ENCODE data around the gene BANP.
"Not testable (repeated sequence)": the region's sequence is repeated elsewhere in the genome, so short reads cannot be mapped to it uniquely, and the experiment has no call there.

The BANP gene

DNA sequence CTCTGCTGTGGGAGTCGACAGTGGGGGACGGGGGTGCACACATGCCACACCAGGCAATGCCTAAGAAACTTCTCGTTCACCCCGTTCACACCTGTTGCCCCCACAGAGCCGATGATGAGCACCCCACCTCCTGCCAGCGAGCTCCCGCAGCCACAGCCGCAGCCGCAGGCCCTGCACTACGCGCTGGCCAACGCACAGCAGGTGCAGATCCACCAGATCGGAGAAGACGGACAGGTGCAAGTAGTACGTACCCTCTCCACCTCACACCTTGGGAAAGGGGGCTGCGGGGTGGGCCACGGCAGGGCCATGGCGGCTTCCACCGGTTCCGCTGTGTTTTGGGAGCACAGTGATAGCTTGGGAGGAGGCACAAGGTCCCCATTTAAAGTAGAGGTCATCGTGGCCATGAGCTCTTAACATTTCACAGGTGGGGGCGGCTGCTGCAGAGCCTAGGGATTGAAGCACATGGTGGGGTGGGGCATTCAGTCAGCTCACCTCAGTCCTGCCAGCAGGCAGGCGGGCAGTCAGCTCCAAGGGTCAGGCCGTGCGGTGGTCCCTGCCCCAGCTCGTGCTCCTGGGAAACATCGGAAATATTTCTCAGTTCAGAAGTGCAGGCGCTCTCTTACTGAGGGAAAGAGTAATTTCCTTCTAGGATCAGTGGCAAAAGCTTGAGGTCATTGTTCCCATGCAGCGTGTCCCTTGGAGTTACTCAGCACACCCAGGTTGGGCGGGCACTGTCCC, 81.9 kb downstream of the BANP start:
- DNase-seq, result not testable (repeated sequence)

DNA sequence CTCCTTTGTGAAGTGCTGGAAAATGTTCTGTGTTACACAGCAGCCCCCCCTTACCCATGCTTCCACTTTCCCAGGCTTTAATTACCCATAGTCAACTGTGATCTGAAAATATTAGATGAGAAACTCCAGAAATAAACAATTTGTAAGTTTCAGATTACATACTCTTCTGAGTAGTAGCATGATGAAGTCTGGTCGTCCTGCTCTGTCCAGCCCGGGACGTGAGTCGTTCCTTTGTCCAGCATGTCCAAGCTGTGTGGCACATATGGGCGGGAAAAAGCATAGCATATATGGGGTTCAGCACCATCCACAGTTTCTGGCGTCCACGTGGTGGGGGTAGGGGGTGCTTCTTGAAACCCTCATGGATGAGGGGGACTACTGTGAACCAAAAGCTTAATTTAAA, 83.5 kb downstream of the BANP start:
- no peak for DNase-seq

DNA sequence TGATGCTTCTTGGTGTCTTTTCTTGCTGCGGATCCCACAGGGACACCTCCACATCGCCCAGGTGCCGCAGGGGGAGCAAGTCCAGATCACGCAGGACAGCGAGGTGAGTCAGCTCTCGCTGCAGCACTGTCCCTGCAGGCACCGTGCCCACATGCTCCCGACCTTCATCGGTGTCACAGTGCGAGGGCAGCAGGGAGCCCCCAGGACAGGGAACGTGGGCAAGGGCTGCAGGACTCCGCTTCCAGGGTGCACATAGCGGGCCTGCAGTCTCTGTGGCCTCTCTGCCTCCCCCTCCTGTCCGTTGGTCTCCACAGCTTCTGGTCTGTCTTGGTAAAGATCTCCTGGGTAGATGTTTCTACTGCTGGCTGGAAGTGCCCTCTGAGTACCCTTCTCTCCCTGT, 84.1 kb downstream of the BANP start:
- no peak for DNase-seq

DNA sequence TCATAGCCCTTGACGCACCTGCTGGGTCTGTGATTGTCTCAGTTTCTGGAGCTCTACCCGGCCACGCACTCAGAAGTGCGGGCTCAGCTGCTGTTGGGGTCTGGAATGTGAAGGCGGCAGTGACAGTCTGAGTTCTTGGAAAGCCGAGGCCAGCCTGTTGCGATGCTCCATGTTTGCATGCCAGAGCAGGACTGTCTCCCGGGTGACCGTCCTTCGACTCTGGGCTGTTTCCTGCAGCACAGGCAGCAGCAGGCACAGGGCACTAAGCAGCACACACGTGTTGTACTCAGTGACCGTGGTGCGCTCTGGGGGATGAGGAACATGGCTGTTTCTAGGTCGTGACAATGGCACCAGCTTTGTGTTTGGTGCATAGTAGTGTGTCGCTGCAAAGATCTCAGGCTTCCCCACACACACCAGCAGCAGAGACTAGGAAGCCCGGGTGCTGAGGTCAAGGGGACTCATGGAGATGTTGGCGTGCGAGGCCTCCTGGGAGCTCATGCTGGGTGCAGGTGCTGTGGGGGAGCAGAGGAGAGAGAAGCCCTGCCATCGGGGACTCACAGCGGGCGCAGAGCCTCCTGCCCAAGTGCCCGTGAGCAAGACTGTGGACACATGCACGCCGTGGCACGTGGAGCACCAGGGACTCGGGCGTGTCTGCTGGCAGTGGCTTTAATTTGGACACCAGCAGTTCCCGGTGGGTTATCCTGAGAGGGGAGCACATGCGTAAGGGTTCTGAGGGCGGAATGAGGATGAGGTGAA, 84.8 kb downstream of the BANP start:
- not testable (repeated sequence) for DNase-seq

DNA sequence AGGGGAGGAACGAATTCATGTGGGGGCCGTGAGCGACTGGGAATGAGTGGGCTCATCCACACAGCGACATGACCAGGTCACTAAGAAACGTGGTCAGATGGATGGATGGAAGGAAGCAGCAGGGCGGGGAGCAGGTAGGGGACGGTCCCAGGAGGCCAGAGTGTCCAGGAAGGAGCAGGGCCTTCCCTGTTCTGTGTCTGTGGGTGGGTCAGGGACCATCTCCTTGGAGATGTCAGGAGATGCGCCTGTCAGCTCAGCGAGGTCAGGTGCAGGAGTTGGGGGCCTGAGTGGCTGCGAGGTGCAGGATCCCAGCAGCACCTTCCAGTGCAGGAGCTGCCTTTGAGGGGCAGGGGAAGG, 85.4 kb downstream of the BANP start:
- DNase-seq, result not testable (repeated sequence)

DNA sequence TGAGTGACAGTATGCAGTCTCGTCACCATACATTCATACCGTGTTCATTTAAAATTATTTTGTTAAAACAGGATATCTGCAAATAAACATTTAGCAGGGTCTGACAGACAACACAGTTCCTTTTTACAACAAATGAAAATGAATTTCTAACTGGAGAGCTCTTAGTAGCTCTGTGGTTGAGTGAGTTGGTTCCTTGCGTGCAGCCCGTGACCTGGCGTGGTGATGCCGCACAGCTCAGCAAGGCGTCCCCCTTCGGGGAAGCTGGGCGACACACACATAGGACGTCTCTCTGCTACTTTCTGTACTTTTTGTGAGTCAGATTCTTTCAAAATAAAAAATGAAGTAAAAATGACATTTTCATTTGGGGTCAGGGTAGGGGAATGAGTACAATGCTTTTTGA, 86.1 kb downstream of the BANP start:
- DNase-seq, result not testable (repeated sequence)

DNA sequence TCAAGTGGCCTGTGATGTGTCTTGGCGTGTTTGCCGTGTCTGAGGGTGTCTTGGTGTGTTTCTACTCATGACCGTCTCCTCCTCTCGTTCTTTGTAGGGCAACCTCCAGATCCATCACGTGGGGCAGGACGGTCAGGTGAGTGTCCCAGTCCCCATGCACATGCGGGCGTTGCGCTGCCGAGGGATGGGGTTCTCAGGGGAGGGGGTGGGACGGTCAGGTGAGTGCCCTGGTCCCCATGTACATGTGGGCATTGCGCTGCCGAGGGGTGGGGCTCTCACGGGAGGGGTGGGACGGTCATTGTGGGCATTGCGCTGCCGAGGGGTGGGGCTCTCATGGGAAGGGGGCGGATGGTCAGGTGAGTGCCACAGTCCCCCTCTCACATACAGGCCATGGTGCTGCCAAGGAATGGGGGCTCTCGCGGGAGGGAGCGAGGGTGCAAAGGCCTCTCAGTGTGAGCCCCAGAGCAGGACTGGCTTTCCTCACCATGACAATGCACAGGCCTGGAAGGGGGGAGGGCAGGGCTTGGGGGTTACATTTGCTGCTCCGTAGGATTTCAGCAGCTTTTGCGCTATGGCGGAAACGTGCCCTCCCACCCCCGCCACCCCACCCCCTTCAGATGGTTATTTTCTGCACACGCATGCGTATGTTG, 86.8 kb downstream of the BANP start:
- DNase-seq, result not testable (repeated sequence)

DNA sequence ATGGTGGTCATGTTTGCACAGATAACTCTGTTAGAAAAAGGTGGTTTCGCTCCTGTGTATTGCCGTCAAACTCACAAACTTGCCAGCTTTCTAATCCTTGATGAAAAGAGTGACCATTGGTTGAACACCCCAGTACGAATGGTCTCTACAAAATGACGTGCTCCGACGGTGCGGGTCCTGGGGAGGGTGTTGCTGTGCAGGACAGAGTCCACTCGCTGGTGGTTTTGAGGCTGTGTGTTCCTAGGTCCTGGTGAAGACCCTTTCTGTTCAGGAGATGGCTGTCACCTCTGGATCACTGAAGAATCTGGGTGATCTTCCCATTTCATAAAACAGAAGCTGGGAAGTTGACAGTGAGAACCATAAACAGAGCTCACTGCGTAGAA, 87.3 kb downstream of the BANP start:
- DNase-seq, result not testable (repeated sequence)

DNA sequence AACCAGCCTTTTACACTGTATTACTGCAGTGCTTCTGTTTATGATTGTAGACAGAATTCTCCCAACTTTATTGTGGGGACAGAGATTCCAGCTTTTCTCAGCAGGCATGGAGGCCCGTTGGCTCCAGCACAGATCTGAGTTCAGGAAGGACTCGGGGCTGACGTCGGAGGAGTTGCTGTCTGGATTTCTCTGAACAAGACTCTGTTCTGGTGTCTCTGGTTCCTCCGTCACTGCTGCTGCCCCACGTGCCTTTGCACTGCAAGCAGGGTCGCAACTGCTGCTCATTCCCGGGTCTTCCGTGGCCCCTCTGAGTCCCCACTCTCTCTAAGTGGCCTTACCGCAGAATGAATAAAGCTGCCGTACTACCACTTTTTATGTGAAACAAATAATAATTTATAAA, 88.4 kb downstream of the BANP start:
- DNase-seq, result no peak

DNA sequence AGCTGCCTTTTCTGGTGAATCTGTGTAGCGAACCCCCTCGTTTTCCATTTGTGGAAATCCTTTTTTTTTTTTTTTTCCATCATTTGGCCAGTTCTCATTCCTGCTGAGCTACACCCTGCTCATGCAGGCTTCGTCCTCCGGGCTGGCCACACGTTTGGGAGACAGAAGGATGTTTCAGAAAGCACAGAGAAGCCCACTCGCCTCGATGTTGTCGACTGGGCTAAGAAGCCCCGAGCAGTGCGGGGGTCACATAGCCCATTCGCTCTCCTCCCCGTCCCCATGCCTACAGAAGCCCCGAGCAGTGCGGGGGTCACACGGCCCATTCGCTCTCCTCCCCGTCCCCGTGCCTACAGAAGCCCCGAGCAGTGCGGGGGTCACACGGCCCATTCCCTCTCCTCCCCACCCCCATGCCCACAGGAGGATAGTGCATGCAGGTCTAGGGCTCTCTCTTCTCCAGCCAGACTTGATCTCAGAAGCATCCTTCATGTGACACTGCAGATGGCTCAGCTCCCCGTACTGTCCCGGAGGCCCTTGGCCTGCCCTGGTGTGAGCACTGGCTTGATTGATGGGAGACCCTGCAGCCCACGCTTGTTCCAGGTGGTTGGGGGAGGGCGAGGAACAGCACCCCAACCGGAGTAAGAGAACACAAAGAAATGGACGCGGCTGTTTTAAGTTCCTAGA, 89.1 kb downstream of the BANP start:
- DNase-seq, result not testable (repeated sequence)

DNA sequence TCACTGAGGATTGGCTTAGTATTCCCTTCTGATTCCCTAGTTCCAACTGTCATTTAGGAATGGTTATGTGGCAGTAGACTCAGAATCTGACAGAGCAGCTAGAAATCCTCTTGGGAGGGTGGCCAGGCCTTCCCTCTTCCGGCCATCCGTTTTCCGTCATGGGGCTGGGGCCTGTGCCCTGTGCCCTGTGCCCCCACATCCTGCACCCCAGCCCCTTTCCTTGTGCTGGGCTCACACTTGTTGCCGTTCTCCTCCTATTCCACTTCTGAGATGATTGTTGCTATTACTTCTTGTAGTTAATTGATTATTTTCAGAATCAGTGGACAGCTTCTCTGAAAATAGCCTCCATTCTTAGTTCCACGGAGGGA, 89.6 kb downstream of the BANP start:
- not testable (repeated sequence) for DNase-seq

DNA sequence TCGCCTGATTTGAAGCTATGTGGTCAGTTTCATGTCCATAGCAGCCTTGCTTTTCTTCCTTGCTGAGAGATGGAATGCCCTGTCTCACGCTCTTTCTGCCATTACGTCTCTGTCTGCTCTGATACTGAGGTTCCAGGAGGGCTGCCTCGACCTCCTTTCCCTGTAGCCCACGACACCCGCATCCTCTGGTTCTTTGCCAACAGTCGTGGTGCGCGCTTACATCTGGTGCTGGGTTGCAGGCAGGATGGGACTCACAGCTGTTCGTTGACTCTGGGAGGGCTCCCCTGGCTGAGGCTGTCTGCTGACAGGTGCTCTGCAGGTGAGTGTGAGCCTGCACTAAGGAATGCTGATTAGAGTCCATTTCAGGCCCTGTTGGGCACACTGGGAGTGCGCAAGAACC, 90.3 kb downstream of the BANP start:
- DNase-seq, result not testable (repeated sequence)

DNA sequence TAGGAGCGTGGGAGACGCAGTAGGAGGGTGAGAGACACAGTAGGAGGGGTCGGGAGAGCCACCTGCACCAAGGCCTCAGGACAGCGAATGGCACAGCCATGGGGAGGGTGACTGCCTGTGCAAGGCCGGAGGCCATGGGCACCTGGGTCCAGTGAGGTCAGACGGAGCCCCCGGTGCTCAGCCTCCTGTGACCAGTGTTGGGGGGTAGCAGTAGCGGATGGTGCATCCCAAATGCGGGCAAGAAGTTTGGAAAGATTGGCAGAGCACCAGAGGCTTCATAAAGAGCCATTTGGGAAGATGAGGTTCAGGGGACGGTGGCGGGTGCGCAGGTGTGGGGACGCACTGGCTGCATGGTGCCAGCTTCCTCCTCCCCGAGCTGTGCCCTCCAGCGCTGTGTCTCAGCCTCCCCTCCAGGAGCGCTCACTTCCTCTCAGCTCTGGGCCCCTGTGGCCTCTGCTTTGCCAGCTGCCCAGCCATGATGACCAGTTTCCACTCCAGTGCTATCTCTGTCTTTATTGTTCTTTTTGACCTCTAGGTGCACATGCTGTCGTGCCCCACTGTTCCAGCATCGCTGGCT, 90.8 kb downstream of the BANP start:
- not testable (repeated sequence) for DNase-seq

DNA sequence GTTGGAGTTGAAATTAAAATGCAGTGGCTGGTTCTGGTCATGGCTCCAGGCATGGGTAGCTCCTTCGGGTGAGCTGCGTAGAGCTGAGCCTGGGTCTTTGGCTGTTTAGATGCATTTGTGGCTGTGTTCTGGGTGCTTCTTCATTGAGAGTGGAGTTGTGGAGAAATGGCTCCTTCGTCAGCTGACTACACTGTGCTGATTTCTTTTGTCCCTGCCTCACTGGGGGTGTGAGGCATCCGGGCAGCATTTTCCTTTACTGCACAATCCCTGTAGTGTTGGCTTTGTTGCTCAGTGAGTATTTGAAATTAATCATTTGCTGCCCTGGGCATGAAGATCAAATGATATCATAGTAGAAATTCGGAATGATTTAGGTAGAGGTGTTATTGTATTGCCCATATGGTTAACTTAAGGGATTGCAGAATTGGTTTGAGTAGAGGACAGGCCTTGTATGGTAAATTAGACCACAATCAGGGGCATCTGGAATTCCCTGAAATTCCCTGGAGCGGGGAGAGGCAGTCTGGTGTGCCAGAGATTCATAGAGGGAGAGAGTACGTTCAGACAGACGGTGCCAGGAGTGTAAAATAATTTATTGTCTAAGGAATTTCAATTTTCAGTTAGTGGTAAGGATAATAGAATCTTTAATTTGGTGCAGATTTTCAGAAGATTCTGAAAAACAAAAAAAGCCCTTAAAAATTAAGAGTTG, 92.1 kb downstream of the BANP start:
- DNase-seq, result not testable (repeated sequence)

DNA sequence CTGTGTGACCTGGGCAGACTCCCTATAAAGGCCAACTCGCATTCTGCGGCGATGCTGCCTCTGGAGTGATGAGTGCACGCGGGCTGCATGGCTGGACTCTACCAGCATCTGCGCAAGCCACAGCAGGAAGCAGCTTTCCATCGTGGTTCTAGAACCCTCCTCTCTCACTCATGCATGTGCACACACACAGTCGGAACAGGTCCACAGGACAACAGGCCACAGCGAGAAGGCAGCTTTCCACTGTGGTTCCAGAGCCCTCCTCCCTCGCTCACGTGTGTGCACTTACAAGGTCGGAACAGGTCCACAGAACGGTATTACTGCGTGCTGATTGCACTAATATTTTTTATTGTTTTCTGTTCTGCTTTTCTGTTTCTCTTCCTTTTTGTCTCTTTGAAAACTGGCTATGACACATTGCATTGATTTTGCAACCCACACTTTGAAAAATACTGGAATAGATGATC, 92.9 kb downstream of the BANP start:
- not testable (repeated sequence) for DNase-seq

DNA sequence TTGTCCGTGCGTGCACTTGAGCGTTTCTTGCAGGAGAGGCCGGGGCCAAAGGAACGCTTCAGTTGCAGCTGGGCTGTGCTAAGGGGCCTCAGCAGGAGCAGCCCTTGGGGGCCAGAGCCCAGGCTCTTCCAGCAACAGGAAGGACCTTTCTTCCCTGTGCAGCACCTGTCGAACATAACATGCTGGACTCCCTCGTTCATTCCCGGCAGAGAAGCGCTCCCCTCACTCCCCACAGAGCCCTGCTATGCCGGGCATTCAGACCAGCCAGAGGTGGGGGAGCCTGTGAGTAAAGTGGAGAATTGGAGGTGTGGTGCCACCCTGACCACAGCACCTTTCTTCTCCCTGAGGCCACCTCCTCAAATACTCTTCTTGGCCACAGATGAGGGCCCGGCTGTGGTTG, 94.1 kb downstream of the BANP start:
- DNase-seq, result not testable (repeated sequence)

DNA sequence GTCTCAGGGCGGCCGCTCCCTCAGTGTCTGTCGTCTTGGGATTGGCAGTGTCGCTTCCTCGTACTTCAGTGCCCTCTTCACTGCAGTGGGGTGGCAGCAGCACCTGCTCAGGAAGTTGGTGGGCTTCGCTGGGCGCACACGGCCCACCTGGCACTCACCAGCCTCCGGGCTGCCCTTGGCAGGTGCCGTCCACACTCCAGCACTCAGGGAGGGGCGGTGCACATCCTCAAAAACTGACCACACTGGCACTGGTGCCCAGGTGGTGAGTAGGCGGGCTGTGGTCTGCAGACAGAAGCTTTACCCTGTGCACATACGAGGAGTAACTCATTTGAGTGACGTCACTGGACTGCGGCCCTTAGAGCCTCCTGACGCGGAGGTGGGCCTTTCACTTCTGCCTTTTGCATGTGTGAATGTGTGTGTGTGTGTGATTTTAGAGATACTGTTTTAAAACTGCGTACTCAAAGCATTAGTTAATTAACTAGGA, 94.6 kb downstream of the BANP start:
- no peak for DNase-seq

DNA sequence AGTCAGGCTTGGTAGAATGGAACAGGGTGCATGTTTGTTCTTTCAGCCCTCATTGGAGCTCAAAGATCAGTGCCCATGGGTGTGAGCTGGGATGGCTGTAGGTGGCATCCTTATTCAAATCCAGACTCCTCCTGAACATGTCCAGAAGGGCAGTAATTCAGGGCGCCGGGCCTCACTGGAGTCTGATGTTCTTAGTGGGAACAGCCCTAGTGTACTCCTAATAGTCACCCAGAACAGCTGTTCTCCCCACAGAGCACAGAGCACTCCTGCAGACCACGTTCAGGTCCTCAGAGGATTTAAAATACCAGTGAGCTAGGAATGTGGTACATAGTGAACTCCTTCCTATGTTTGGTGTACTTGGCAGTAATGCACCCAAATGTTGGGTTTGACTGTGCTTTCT, 96.2 kb downstream of the BANP start:
- DNase-seq, result no peak

DNA sequence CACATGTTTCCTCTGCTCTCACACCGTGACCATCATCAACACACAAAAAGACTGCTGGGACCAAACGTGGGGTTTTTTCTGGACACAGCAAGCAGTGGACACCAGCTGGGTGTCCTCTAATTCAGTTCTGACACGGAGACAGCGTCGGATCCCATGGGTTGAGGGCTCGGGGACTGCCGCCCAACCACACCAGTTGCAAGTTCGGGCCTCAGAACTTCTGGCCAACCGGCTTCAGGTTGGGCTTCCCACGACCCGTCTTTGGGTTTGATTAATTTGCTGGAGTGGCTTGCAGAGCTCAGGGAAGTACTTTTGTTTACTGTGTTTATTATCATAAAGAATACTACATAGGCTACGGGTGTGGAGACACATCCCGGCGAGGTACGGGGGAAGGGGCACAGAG, 97.8 kb downstream of the BANP start:
- DNase-seq, result no peak

DNA sequence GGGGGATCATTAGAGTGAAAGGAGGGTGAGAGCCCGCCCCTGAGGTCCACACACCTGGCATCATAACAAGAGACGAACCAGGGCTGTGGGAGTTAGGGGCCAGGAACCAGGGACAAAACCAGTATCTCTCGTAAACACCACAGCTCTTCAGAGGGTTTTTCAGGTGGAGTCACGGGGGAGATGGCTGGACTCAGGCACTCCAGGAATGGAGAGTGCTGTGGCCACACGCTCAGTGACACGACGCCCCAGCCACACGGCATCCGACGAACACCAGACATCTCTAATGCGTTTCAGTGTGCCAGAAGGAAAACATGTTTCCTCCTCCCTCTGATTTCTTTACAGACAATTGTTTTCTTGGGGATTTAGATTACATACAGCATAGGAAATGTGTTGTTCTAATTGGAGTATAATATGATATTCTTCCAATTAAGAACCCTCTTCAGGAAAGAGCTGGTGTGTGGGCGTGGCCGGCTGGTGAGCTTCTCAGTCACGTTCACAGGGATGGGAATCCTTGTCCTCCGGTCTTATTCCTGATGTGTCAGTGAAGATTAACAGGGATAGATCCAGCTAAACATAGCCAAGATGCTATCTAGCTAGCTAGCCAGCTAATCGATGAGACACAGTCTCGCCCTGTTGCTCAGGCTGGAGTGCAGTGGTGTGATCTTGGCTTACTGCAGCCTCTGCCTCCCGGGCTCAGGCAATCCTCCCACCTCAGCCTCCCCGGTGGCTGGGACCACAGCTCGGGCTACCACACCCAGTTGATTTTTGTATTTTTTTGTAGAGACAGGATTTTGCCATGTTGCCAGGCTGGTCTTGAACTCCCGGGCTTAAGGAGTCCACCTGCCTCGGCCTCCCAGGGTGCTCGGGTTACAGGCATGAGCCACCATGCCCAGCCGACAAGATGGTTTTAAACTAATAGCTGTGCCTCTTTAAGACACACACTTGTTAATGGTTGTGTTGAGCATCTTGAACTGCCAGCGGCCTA, 98.6 kb downstream of the BANP start:
- no peak for DNase-seq

All from NCI-H1105 treated with DMSO at 0.1 percent for 48 hours (cell line).